Progenitor cell of endocrine pancreas (in vitro differentiated cells): Measurements from ENCODE around the gene DNM1L. TPM values are rescaled to one million over a fixed set of nuclear protein-coding genes. Genes with fewer than 3 reads are reported as not detected.

Experiments used
- DNase-seq: peaks from one replicate; pipeline ENCODE4 v3.0.0; 2021; ENCODE audit warnings: low spot score; ENCODE audit not compliant: unreplicated experiment
- H3K27ac Mint-ChIP-seq: 2 replicates; pipeline ENCODE4 v1.8.0; 2021; ENCODE audit warnings: mild to moderate bottlenecking, moderate library complexity, mixed read lengths
- H3K27me3 Mint-ChIP-seq: 2 replicates; pipeline ENCODE4 v1.8.0; 2021; ENCODE audit warnings: mixed read lengths
- H3K36me3 Mint-ChIP-seq: 2 replicates; pipeline ENCODE4 v1.8.0; 2022; ENCODE audit warnings: mixed read lengths; ENCODE audit not compliant: insufficient read depth
- H3K4me1 Mint-ChIP-seq: 2 replicates; pipeline ENCODE4 v1.8.0; 2021; ENCODE audit warnings: low read depth, mixed read lengths
- H3K4me3 Mint-ChIP-seq: 2 replicates; pipeline ENCODE4 v1.8.0; 2021; ENCODE audit warnings: low read depth, mild to moderate bottlenecking, moderate library complexity, mixed read lengths
- H3K9me3 Mint-ChIP-seq: 2 replicates; pipeline ENCODE4 v1.8.0; 2021; ENCODE audit warnings: low read depth, mixed read lengths
- CTCF ChIP-seq: fragments of 200-600 bp; sonication (generic); IDR thresholded peaks from one replicate; pipeline ENCODE4 v1.5.0; 2021; ENCODE audit warnings: antibody characterized with exemption, mild to moderate bottlenecking; ENCODE audit not compliant: unreplicated experiment
- total RNA-seq: library from RNA; stranded (reverse); gene quantifications from 2 replicates; pipeline ENCODE4 v1.2.1, GENCODE V29; 2021

Gene DNM1L
- total RNA-seq, 1 donor from 2014 or later: 150 TPM

- Mint-ChIP-seq H3K9me3 (peaks cover 8% of the 10 kb centered on the region), H3K27me3 (no peaks in the 10 kb centered on the region), H3K36me3 (peaks cover 7% of the 10 kb centered on the region), H3K4me1 (peaks cover 1% of the 10 kb centered on the region), H3K27ac (no peak overlapping the region), H3K4me3 (no peak overlapping the region)
- TF ChIP-seq CTCF: no peak
- no peak for DNase-seq
Observed at GRCh38 chr12:32651151-32651955, 27.7 kb upstream of the DNM1L start.

DNA sequence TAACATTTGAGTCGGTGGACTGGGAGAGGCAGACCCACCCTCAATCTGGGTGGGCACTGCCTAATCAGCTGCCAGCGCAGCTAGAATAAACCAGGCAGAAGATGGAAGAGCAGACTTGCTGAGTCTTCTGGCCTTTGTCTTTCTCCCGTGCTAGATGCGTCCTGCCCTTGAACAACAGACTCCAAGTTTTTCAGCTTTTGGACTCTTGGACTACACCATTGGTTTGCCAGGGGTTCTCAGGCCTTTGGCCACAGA is 27.2 kb upstream of the DNM1L start:
- Mint-ChIP-seq H3K4me1 (peaks cover 1% of the 10 kb centered on the region), H3K36me3 (peaks cover 6% of the 10 kb centered on the region), H3K9me3 (peaks cover 8% of the 10 kb centered on the region), H3K4me3 (no peak overlapping the region), H3K27me3 (no peaks in the 10 kb centered on the region), H3K27ac (no peak overlapping the region)
- TF ChIP-seq CTCF: no peak
- no peak for DNase-seq

- no peak overlapping the region for H3K27ac Mint-ChIP-seq
- TF ChIP-seq CTCF: no peak
- no peak for DNase-seq
- no peaks in the 10 kb centered on the region for H3K4me1 Mint-ChIP-seq
- H3K36me3 Mint-ChIP-seq: no peaks in the 10 kb centered on the region
- peaks cover under 1% of the 10 kb centered on the region for H3K9me3 Mint-ChIP-seq
- H3K27me3 Mint-ChIP-seq: peaks cover 3% of the 10 kb centered on the region
- H3K4me3 Mint-ChIP-seq: no peak overlapping the region
Observed at GRCh38 chr12:32659908-32660440, 19.1 kb upstream of the DNM1L start.

GRCh38 chr12:32661706-32662105 is 17.4 kb upstream of the DNM1L start:
- no peaks in the 10 kb centered on the region for H3K36me3 Mint-ChIP-seq
- no peaks in the 10 kb centered on the region for H3K4me1 Mint-ChIP-seq
- DNase-seq: no peak
- peak overlapping the region; percentile 67 for H3K27ac Mint-ChIP-seq
- peaks cover 3% of the 10 kb centered on the region for H3K27me3 Mint-ChIP-seq
- H3K4me3 Mint-ChIP-seq: no peak overlapping the region
- no peaks in the 10 kb centered on the region for H3K9me3 Mint-ChIP-seq
- no peak for TF ChIP-seq CTCF

GRCh38 chr12:32662665-32663064 is 16.4 kb upstream of the DNM1L start:
- no peak overlapping the region for H3K27ac Mint-ChIP-seq

More at GRCh38 chr12:32662665-32663064, 16.4 kb upstream of the DNM1L start:
- no peaks in the 10 kb centered on the region for H3K9me3 Mint-ChIP-seq
- H3K4me1 Mint-ChIP-seq: no peaks in the 10 kb centered on the region
- peaks cover 3% of the 10 kb centered on the region for H3K27me3 Mint-ChIP-seq
- no peaks in the 10 kb centered on the region for H3K36me3 Mint-ChIP-seq
- DNase-seq: no peak
- TF ChIP-seq CTCF: no peak
- H3K4me3 Mint-ChIP-seq: no peak overlapping the region
